A549 (cell line): ENCODE results near the gene DNASE1L2.

Experiments
- BCL3 ChIP-seq: fragments of >200 bp; sonication (Bioruptor Twin); formaldehyde crosslinking; IDR thresholded peaks from 3 replicates; pipeline ENCODE4 v1.6.1; 2016
- CTCF ChIP-seq: fragments of >200 bp; sonication (Bioruptor Twin); formaldehyde crosslinking; IDR thresholded peaks from 3 replicates; pipeline ENCODE4 v1.5.1; 2016
- JUN ChIP-seq, 2 experiments: fragments of >200 bp; sonication (Bioruptor Twin); formaldehyde crosslinking; IDR thresholded peaks; 2 replicates in 1 of 2; 3 replicates in 1 of 2; pipeline ENCODE4 v1.6.1; 2016 to 2017
- PHF8 ChIP-seq: fragments of 200-600 bp; sonication (generic); IDR thresholded peaks from 2 replicates; pipeline ENCODE4 v1.6.1; 2016; ENCODE audit warnings: low read depth, mild to moderate bottlenecking, antibody characterized with exemption, moderate library complexity, borderline replicate concordance
- RCOR1 ChIP-seq: fragments of 150-350 bp; IDR thresholded peaks from 2 replicates; pipeline ENCODE4 v1.6.1; 2014; ENCODE audit warnings: antibody characterized with exemption, low read length, low read depth
- RFX5 ChIP-seq: fragments of 450-650 bp; IDR thresholded peaks from 2 replicates; pipeline ENCODE4 v1.7.1; 2014; ENCODE audit warnings: antibody characterized with exemption, mild to moderate bottlenecking, moderate library complexity

- TF ChIP-seq RFX5 (no peak), CTCF (peak; percentile 74), BCL3 (no peak), PHF8 (no peak), RCOR1 (no peak), JUN (IDR thresholded peaks at IDR 0.05) (no peak)
Measured at GRCh38 chr16:2194852-2195321, 41.4 kb upstream of the DNASE1L2 start.
